Activated gamma-delta T cell (primary cell): ENCODE measurements around the gene TEN1.
"Not testable (repeated sequence)": the region's sequence is repeated elsewhere in the genome, so short reads cannot be mapped to it uniquely, and the experiment has no call there.

Experiments used
- DNase-seq: peaks from one replicate; lab custom pipeline; 2025; lab: John Stamatoyannopoulos, UW
- total RNA-seq, 2 donors: gene quantifications; one replicate each; lab custom pipeline; 2026; lab: John Stamatoyannopoulos, UW

TEN1 gene
- total RNA-seq, result 0.05 to 0.13 reads per million in 2 donors

- peak; percentile 78 for DNase-seq
Observed at GRCh38 chr17:75978938-75979704, at the start of gene TEN1, which contains the start of gene ACOX1. TSS of gene TEN1 (plus strand) at chr17:75979240. CDS start at chr17:75986193, 6,953 bp downstream. TSS of gene ACOX1 (minus strand) at chr17:75979166. CDS start at chr17:75979073, 93 bp downstream.

GRCh38 chr17:75931062-75931461, 48.0 kb upstream of the TEN1 start:
- no peak for DNase-seq

GRCh38 chr17:75932852-75933251, 46.2 kb upstream of the TEN1 start:
- DNase-seq, result no peak

GRCh38 chr17:75933808-75934207, 45.2 kb upstream of the TEN1 start:
- DNase-seq, result no peak

DNA sequence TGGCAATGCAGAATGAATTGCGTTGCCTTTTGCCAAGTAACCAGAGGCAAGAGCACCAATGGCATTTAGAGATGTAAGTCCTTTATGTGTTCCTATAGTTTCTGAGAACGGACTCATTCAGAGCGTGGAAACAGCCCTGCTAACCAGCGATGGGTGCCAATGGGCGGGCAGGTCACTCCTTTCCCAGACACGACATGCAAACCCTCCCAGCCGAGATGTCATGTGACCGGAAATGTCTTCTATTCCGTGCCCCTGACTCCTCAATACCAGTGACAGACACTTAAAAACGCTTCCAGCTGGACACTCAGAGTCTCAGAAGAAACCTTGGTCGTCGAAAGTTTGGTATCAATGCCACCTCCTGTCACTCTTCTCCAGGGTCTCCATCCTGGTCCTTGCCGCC, 41.4 kb upstream of the TEN1 start:
- DNase-seq, result no peak

GRCh38 chr17:75940727-75941441, 38.2 kb upstream of the TEN1 start, which contains the start of gene FBF1:
TSS of gene FBF1 (minus strand) at chr17:75941042. CDS start at chr17:75938149, 2,893 bp downstream.
- peak; percentile 82 for DNase-seq

DNA sequence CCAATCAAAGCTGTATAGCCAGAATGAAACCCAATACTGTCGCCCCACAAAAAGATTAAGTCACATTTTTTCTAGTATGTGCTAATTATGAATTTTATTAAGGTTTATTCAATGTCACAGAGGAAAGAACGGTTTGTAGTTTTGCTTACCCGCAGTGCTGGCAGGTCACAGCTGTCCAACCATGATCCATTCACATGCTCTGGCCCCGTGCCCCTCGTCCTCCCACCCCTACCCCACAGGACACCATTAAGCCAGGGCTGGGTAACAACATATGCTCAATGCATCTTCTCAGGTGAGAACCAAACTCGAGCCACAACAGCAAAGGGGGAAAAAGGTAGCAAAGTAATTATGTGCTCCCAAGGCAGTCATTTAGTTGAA, 37.6 kb upstream of the TEN1 start:
- DNase-seq, result no peak

DNA sequence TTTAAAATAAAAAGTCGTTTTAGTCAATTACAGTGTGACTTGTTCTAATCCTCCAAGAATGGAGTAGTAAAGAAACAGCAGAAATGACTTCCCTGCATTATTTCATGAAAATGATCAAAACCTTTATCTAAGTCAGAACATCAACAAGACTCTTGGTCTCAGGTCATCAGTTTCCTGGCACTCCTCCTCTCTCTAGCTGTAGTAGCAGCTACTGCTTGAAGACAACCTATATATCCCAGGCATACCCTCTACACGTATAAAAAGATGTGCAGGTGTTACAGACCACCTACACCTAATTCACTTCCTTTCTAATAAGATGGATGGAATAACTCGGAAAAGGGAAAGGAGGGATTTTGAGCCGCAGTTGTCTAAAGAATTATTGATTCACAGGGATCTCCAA, 36.6 kb upstream of the TEN1 start:
- no peak for DNase-seq

GRCh38 chr17:75943491-75943890, 35.5 kb upstream of the TEN1 start:
- no peak for DNase-seq

GRCh38 chr17:75945211-75945610, 33.8 kb upstream of the TEN1 start:
- DNase-seq, result no peak

DNA sequence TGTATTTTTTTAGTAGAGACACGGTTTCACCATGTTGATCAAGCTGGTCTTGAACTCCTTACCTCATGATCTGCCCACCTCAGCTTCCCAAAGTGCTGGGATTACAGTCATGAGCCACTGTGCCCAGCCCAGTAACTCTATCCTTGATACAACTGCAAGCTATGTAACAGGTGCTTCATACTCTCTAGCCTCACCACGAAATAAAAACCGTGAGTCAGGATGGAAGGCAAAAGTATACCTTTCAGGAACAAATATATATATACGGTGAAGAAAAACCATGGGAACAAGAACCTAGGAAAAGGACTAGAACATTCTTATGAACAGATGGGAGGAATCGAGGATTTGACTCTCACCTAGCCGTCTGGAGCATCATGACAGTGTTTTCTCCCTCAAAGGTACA, 28.6 kb upstream of the TEN1 start:
- DNase-seq, result no peak

GRCh38 chr17:75950855-75951554, 28.0 kb upstream of the TEN1 start:
- DNase-seq, result no peak

DNA sequence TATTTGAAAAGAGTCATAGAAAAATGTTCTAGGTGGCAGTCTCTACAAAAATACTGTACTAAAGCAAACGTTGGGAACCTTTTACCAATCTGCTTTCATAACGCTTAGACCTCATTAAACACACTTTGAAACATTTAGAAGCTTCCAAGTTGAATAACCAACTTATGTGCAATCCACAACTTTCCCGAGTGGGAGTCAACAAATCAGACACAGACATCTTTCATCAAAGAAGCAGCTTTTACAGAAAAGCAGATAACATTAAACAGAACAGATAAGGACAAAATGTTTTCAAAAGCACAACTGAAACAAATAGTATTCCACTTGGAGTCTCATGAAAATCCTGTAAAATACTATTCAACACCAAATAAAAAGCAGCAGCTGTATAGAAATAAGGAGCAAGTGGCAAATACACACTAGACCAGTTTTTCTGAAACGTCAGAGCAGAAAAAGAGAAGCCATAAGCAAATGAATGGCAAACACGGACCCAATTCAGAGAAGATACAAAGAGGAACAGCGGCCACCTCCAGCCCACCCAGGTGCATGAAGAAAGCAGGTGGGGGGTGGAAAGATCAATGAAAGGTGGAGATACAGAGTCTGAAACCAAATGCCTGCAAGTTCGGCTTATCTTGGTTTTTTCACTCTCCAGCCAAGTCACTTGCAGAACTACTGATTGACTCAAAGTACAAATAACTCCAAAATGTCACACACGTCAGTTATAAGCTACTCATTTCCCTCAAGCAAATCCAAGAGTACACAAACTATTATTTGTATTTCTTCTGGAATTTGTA, 19.8 kb upstream of the TEN1 start:
- no peak for DNase-seq

DNA sequence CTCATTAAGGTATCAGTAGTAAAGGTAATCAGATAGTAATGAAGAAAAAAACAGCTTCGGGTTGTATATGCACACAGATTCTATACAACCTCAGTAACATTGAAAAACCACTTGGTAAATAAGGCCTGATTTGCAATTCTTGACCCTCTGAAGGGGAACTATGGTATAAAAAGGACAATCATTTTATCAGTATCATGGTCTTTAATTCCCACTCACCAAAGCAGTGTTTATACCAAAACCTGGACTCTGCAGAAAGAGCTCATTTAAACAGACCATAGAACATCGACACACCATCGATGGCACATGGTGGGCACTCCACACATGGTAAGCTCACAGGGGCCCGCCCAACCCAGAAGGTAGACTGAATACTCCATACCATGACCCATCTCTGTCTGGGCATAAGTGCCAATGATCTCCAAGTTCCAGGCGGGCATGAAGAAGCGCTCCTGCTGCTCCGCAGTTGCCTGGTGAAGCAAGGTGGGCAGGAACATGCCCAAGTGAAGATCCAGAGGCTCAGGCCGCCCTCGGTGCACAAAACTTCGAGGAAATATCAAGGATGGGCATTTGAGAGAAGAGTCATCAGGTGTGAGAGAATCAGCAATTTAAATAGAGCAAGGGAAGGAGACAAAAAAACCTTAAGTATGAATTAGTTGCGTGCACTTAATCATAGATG, 19.1 kb upstream of the TEN1 start:
- no peak for DNase-seq

DNA sequence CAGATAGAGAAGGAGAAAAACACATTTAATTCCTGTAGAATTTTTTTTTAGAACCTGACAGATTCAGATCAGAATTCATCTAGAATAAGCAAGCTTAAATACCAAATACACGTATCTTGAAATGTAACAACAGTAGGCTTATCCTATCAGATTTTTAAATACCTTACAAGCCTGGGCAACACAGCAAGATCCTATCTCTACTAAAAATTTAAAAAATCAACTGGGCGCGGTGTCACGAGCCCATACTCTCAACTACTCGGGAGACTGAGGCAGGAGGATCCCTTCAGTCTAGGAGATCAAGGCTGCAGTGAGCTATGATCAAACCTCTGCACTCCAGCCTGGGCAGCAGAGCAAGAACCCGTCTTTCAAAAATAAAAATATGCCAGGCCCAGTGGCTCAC, 13.6 kb upstream of the TEN1 start:
- DNase-seq, result no peak

- DNase-seq, result not testable (repeated sequence)
Observed at GRCh38 chr17:75969044-75969443, 10.0 kb upstream of the TEN1 start.

- no peak for DNase-seq
Observed at GRCh38 chr17:75970011-75970523, 9.0 kb upstream of the TEN1 start.

- DNase-seq, result no peak
Observed at GRCh38 chr17:75970626-75971025, 8.4 kb upstream of the TEN1 start.

- not testable (repeated sequence) for DNase-seq
Observed at GRCh38 chr17:75975187-75975586, 3.9 kb upstream of the TEN1 start.

- no peak for DNase-seq
Observed at GRCh38 chr17:75975757-75976174, 3.3 kb upstream of the TEN1 start.
